Stomach (tissue), 9 donors: ENCODE data around the gene ZNF813. TPM values are rescaled to one million over a fixed set of nuclear protein-coding genes. Genes with fewer than 3 reads are reported as not detected.

Experiments
- DNase-seq, 2 donors: peaks; one replicate each; pipeline versions ENCODE4 v3.0.0 to v3.0.0-alpha.2; 2013 to 2019
- H3K27ac ChIP-seq, 5 donors: fragments of 200-600 bp in 4 of 5; sonication (generic) in 4 of 5; one replicate each; pipeline ENCODE4 v1.5.1; 2013 to 2019; ENCODE audit warnings: mild to moderate bottlenecking in 1 of 5, moderate library complexity in 1 of 5
- H3K27me3 ChIP-seq, 3 donors: fragments of 200-600 bp; sonication (generic); one replicate each; pipeline ENCODE4 v1.5.1; 2017 to 2019; ENCODE audit warnings: mixed run types in 1 of 3
- H3K36me3 ChIP-seq, 4 donors: fragments of 200-600 bp; sonication (generic); 1 replicate in 3 of 4; 2 replicates in 1 of 4; pipeline ENCODE4 v1.5.1; 2016 to 2019
- H3K4me1 ChIP-seq, 4 donors: fragments of 200-600 bp; sonication (generic); one replicate each; pipeline ENCODE4 v1.5.1; 2016 to 2019
- H3K4me3 ChIP-seq, 4 donors: fragments of 200-600 bp; sonication (generic) in 3 of 4; one replicate each; pipeline ENCODE4 v1.5.1; 2016 to 2019; ENCODE audit warnings: mild to moderate bottlenecking in 1 of 4
- H3K9me3 ChIP-seq, 4 donors: fragments of 200-600 bp; sonication (generic); one replicate each; pipeline ENCODE4 v1.5.1; 2016 to 2019
- EP300 ChIP-seq: sonication (generic); formaldehyde crosslinking; IDR thresholded peaks from one replicate; pipeline ENCODE4 v1.6.1; 2017; ENCODE audit warnings: antibody characterized with exemption
- POLR2A ChIP-seq, 4 donors: fragments of 450-650 bp; IDR thresholded peaks; one replicate each; pipeline ENCODE4 v1.6.1; 2016; ENCODE audit warnings: antibody characterized with exemption in 4 of 4, control low read depth in 2 of 4, mild to moderate bottlenecking in 1 of 4, moderate library complexity in 1 of 4
- POLR2AphosphoS5 ChIP-seq, 3 donors: sonication (generic); formaldehyde crosslinking; IDR thresholded peaks; one replicate each; pipeline ENCODE4 v1.6.1; 2016; ENCODE audit warnings: antibody characterized with exemption in 3 of 3
- WGBS, 5 donors: extraction: QIAGEN DNeasy Blood & Tissue Kit in 3 of 5; methylation state at CpG; one replicate each; pipeline versions ENCODE4 v1.1.5 to v1.1.7; 2013 to 2018; 5-methylcytosine and 5-hydroxymethylcytosine counted together
- intact Hi-C: fragments of 100-400 bp; cut with DNase I; formaldehyde crosslinking; loops from one replicate; pipeline ENCODE4 v1.15.1; 2023; ENCODE audit warnings: low total_unique reads
- polyA plus RNA-seq, 3 donors: library from polyadenylated mRNA; stranded (reverse); fragments of 200-250 nt; gene quantifications; one replicate each; pipeline ENCODE4 v1.2.3, GENCODE V29; 2013
- total RNA-seq, 5 donors: library from RNA; depleted of rRNA; stranded (reverse); fragments of >200 nt; gene quantifications; one replicate each; pipeline versions ENCODE4 v1.1.0 to v1.2.3, GENCODE V29; 2014 to 2016
- TF ChIP-seq, protein P1 (sequence below), 7 experiments: fragments of 450-650 bp in 4 of 7; fragments of 200-600 bp in 3 of 7; sonication (generic) in 3 of 7; IDR thresholded peaks; one replicate each; pipeline ENCODE4 v1.5.1; 2016 to 2019; ENCODE audit warnings: antibody characterized with exemption in 7 of 7, control low read depth in 2 of 7, mild to moderate bottlenecking in 1 of 7
- donor health status: healthy with polysubstance abuse.
- donor health status: Bipolar disorder and iron deficiency.
- donor health status: healthy.

The ZNF813 gene
- total and polyA plus RNA-seq, 8 donors = 0.45 to 6.8 (median 1.6) TPM

DNA sequence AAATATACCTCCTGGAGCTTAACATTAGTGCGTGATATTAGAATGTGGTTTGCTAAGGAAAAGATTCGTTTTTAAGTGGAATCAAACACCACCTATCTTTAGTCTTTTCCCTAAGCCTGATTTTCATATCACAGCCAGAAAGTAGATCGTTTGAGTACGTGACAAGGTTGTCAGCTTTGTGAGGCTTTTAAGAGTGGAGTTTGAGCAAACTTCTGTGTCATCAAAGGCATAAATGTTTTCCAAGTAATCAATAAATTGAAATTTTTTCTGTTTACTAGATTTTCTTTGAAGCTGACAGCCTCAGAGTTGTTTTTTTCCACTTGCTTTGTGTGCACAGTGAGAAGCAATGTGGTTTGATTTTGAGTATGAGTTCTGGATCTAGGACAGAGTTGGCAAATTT, 63.9 kb downstream of the ZNF813 start:
- intact Hi-C loops = no loop called here
- H3K27ac ChIP-seq = no peak overlapping the region
- peaks cover 0 to 8% (median 0%) of the 10 kb centered on the region in 4 donors for H3K36me3 ChIP-seq
- peaks cover 0 to 12% (median 4%) of the 10 kb centered on the region in 4 donors for H3K9me3 ChIP-seq
- 72 to 82% (median 80%) methylated on average over 4 of the region's 4 CpGs for WGBS, 5 donors
- no peaks in the 10 kb centered on the region for H3K27me3 ChIP-seq
- DNase-seq = no peak
- no peak for TF ChIP-seq POLR2A (IDR thresholded peaks at IDR 0.05)
- no peak for TF ChIP-seq POLR2AphosphoS5 (IDR thresholded peaks at IDR 0.05)
- TF ChIP-seq EP300 = no peak
- TF ChIP-seq, protein P1, sequence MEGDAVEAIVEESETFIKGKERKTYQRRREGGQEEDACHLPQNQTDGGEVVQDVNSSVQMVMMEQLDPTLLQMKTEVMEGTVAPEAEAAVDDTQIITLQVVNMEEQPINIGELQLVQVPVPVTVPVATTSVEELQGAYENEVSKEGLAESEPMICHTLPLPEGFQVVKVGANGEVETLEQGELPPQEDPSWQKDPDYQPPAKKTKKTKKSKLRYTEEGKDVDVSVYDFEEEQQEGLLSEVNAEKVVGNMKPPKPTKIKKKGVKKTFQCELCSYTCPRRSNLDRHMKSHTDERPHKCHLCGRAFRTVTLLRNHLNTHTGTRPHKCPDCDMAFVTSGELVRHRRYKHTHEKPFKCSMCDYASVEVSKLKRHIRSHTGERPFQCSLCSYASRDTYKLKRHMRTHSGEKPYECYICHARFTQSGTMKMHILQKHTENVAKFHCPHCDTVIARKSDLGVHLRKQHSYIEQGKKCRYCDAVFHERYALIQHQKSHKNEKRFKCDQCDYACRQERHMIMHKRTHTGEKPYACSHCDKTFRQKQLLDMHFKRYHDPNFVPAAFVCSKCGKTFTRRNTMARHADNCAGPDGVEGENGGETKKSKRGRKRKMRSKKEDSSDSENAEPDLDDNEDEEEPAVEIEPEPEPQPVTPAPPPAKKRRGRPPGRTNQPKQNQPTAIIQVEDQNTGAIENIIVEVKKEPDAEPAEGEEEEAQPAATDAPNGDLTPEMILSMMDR (IDR thresholded peaks at IDR 0.05) = no peak
- no peak overlapping the region for H3K4me3 ChIP-seq
- no peaks in the 10 kb centered on the region for H3K4me1 ChIP-seq

DNA sequence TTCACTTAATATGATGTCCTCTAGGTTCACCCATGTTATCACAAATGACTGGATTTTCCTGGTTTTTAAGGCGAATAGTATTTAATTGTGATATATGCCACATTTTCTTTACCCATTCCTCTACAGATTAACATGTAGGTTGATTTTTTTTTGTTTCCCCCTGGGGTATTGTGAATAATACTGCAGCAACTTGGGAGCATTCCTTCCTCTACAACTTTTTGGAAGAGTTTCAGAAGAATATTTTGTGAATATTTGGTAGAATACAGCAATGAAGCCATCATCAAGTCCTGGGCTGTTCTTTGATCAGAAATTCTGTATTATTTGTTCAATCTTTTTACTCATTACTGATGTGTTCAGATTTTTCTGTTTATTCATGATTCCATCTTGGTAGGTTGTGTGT, 64.8 kb downstream of the ZNF813 start:
- Histone ChIP-seq H3K9me3 (peaks cover 0 to 11% (median 3%) of the 10 kb centered on the region in 4 donors), H3K27ac (no peak overlapping the region), H3K27me3 (no peaks in the 10 kb centered on the region), H3K4me3 (no peak overlapping the region), H3K36me3 (peaks cover 0 to 8% (median 0%) of the 10 kb centered on the region in 4 donors), H3K4me1 (no peaks in the 10 kb centered on the region)
- intact Hi-C loops = no loop called here
- TF ChIP-seq POLR2AphosphoS5 (IDR thresholded peaks at IDR 0.05) (no peak), POLR2A (IDR thresholded peaks at IDR 0.05) (no peak), EP300 (no peak)
- TF ChIP-seq, protein P1 (IDR thresholded peaks at IDR 0.05) = no peak
- WGBS, 5 donors = 88 to 98% (median 89%) methylated on average over 1 of the region's 1 CpG
- DNase-seq = no peak

DNA sequence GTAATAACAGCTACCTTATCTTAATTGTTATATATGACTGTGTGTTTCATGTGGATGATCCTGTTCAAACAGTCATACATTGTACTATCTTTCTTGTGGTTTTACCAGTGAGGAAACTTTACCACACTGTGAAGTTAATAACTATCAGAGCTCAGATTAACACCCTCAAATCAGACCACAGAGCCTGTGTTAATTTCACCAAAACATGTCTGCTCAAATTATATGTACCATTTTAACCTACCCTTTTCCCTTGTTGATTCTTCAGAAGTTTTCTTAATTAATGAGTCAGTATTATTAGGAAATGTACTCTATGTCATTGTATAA, 68.7 kb downstream of the ZNF813 start:
- TF ChIP-seq, protein P1 (IDR thresholded peaks at IDR 0.05) = no peak
- TF ChIP-seq POLR2AphosphoS5 (IDR thresholded peaks at IDR 0.05) (no peak), POLR2A (IDR thresholded peaks at IDR 0.05) (no peak), EP300 (no peak)
- H3K27ac ChIP-seq = no peak overlapping the region
- DNase-seq = no peak

DNA sequence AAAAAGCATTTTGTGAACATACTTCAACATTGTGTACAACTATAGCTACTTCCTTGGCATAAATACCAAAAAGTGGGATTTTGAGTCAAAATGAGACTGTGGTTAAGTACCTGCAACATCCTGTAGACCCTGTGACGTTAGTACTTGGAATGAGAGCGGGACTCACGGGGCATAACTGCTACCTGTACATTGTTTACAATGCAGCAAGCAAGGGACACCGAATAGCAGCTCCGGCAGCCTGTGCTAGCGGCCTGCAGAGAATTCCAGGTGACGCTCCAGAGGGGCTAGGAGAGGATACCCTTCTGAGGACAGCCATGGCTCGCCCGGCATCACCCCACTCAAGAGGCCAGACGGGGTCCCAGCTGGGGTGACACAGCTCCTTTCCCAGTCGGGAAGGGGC, 69.6 kb downstream of the ZNF813 start:
- H3K36me3 ChIP-seq = peaks cover 0 to 10% (median 4%) of the 10 kb centered on the region in 4 donors
- no peaks in the 10 kb centered on the region for H3K9me3 ChIP-seq
- H3K27ac ChIP-seq = peak overlapping the region; percentile 77 to 91 (median 85)
- DNase-seq = no peak
- TF ChIP-seq, protein P1 (IDR thresholded peaks at IDR 0.05) = no peak
- TF ChIP-seq POLR2AphosphoS5 (IDR thresholded peaks at IDR 0.05) (no peak), POLR2A (IDR thresholded peaks at IDR 0.05) (no peak), EP300 (no peak)
- no peaks in the 10 kb centered on the region for H3K27me3 ChIP-seq
- peaks cover 0 to 14% (median 2%) of the 10 kb centered on the region in 4 donors for H3K4me1 ChIP-seq
- peak overlapping the region; percentile 60 to 73 (median 61) for H3K4me3 ChIP-seq
- intact Hi-C loops = no loop called here
- 47 to 65% (median 56%) methylated on average over 8 to 11 of the region's 11 CpGs for WGBS, 5 donors

More for the DNA sequence above, 68.7 kb downstream of the ZNF813 start:
- Histone ChIP-seq H3K27me3 (no peaks in the 10 kb centered on the region), H3K9me3 (no peaks in the 10 kb centered on the region), H3K4me3 (no peak overlapping the region), H3K4me1 (peaks cover 0 to 14% (median 2%) of the 10 kb centered on the region in 4 donors), H3K36me3 (peaks cover 0 to 5% (median 2%) of the 10 kb centered on the region in 4 donors)
- intact Hi-C loops = no loop called here
